H7 (cell line): ENCODE data around the gene CMC2. TPM values are rescaled to one million over a fixed set of nuclear protein-coding genes. Genes with fewer than 3 reads are reported as not detected.
A peak's percentile ranks its signal among the peaks of the same experiment; 100 is the strongest.

Source experiments
- DNase-seq: peaks from one replicate; pipeline ENCODE4 v3.0.0; 2012
- H3K27me3 ChIP-seq: 2 replicates; pipeline ENCODE4 v1.6.0; 2011; ENCODE audit warnings: mild to moderate bottlenecking, low read length; ENCODE audit not compliant: control insufficient read depth, insufficient read depth
- H3K36me3 ChIP-seq: replicated peaks from 2 replicates; pipeline ENCODE4 v1.5.1; 2011; ENCODE audit warnings: low read length; ENCODE audit not compliant: control insufficient read depth, insufficient read depth
- H3K4me3 ChIP-seq: 2 replicates; pipeline ENCODE4 v1.5.1; 2011; ENCODE audit warnings: low read depth, mild to moderate bottlenecking, control low read depth, low read length, moderate library complexity; ENCODE audit not compliant: insufficient read depth
- total RNA-seq: library from RNA; depleted of rRNA; stranded (reverse); fragments of >200 nt; shearing (Covaris generic); gene quantifications from 2 replicates; pipeline ENCODE4 v1.2.3, GENCODE V29; 2014

Gene CMC2
- total RNA-seq, 1 experiment from 2014 or later, result 84.0 TPM

- Histone ChIP-seq H3K36me3 (peaks cover 25% of the 10 kb centered on the region), H3K4me3 (no peak overlapping the region), H3K27me3 (no peaks in the 10 kb centered on the region)
- DNase-seq, result no peak
These were observed 6.3 kb upstream of the CMC2 start for GRCh38 chr16:81012974-81013373.

DNA sequence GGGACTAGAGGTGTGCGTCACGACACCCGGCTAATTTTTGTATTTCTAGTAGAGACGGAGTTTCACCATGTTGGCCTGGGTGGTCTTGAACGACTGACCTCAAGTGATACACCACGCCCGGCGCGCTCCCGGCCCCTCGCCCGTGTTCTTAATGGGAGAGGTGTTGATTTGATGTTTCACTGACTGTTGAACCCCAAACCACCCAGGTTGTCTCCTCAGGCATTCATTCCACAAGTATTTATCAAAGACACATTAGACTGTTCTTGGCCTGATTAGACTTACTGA is 1.8 kb upstream of the CMC2 start:
- Histone ChIP-seq H3K27me3 (no peaks in the 10 kb centered on the region), H3K4me3 (no peak overlapping the region; the same call in 1 of the 2 replicates), H3K36me3 (peaks cover 7% of the 10 kb centered on the region)
- DNase-seq, result no peak

DNA sequence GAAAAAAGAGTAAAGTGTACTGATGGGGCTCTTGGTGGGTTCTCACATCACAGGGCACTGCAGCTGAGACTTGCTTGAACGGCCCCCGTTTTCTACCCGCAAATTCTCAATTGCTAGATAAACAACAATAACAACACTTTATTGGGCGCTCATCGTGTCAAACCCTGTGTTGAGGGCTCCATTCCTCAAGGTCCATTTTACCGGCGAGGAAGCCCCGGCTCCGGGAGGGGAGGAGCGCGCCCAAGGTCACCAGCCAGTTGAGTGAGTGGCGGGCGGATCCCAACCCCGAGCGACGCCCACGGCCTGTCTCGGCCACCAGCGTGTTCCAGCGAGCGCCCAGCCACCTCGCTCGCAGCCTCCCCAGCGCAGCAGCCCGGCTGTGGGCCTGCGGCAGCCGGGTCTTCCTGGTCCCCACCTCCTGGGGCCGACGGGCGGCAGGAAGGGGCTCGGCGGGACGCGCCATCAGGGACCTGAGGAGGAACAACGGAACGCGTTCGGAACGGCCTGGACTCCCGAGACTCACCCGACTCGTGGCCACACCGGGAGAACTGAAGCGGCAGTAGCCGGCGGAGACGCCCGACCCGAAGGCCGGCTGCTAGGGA is 373 bp downstream of the CMC2 start:
- peaks cover 1% of the 10 kb centered on the region; the same call in 1 of the 2 replicates for H3K36me3 ChIP-seq
- DNase-seq, result no peak
- H3K4me3 ChIP-seq, result peak overlapping the region; percentile 99
- H3K27me3 ChIP-seq, result no peaks in the 10 kb centered on the region

DNA sequence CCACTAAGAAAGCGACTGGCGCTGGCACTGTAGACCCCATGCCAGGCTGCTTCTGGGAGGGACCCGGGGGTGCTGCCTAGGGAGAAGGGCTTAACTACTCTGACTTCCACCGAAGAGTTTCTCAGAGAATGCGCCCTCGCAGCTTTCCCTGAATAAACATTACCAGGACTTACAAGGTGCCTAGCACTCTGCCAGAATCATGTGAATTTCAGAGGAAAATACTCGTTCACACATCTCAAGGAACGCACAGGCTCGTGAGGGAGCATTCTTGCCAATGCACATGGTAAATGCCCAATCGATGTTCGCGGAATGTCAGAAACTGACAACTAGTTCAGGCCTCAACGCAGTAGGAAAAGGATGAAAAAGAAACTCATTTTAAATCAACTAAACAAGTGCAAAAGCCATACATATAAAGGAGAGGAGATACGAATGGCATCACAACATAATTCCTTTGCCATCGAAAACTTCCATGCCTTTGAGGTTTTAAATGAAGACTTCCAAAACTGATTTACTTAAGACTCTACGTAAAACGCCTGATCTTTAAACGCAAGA is 999 bp downstream of the CMC2 start:
- H3K4me3 ChIP-seq, result peak overlapping the region; percentile 99
- H3K36me3 ChIP-seq, result 0 out of 2 replicates have a peak, but pooled peaks cover 1% of the 10 kb centered on the region
- no peaks in the 10 kb centered on the region for H3K27me3 ChIP-seq
- no peak for DNase-seq

- Histone ChIP-seq H3K36me3 (no peaks in the 10 kb centered on the region), H3K27me3 (no peaks in the 10 kb centered on the region), H3K4me3 (peak overlapping the region; percentile 3; the same call in 1 of the 2 replicates)
- DNase-seq, result no peak
These were observed 1.9 kb downstream of the CMC2 start for GRCh38 chr16:81004646-81005353.

GRCh38 chr16:81003610-81004460 is 2.9 kb downstream of the CMC2 start:
- no peaks in the 10 kb centered on the region for H3K36me3 ChIP-seq
- H3K27me3 ChIP-seq, result no peaks in the 10 kb centered on the region
- DNase-seq, result no peak
- no peak overlapping the region for H3K4me3 ChIP-seq

GRCh38 chr16:81003064-81003463 is 3.6 kb downstream of the CMC2 start:
- DNase-seq, result no peak
- no peak overlapping the region for H3K4me3 ChIP-seq
- no peaks in the 10 kb centered on the region for H3K36me3 ChIP-seq
- H3K27me3 ChIP-seq, result no peaks in the 10 kb centered on the region

DNA sequence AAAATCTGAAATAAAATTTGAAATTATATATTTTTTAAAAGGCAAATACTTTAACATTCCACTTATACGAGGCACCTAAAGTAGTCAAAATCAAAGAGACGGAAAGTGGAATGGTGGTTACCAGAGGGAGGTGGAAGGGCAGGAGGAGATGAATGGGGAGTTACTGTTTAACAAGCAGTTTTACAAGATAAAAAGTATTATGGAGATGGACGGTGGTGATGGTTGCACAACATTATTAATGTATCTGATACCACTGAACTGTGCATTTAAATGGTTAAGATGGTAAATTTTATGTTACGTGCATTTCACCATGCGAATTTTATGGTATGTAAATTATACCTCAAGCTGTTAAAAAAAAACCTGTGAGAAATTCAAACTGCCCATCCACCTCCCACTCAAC is 5.4 kb downstream of the CMC2 start:
- Histone ChIP-seq H3K36me3 (no peaks in the 10 kb centered on the region), H3K4me3 (no peak overlapping the region), H3K27me3 (no peaks in the 10 kb centered on the region)
- DNase-seq, result no peak

DNA sequence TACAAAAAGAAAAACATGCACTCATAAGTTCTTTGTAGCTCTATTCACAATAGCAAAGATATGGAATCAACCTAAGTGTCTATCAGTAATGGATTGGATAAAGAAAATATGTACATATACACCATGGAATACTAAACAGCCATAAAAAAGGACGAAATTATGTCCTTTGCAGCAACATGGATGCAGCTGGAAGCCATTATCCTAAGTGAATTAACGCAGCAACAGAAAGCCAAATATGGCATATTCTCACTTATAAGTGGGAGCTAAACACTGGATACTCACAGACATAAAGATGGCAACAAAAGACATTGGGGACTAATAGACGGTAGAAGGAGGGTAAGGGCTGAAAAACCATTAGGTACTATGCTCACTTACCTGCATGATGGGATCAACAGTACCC is 5.8 kb downstream of the CMC2 start:
- no peaks in the 10 kb centered on the region for H3K27me3 ChIP-seq
- no peaks in the 10 kb centered on the region for H3K36me3 ChIP-seq
- H3K4me3 ChIP-seq, result no peak overlapping the region
- DNase-seq, result no peak

DNA sequence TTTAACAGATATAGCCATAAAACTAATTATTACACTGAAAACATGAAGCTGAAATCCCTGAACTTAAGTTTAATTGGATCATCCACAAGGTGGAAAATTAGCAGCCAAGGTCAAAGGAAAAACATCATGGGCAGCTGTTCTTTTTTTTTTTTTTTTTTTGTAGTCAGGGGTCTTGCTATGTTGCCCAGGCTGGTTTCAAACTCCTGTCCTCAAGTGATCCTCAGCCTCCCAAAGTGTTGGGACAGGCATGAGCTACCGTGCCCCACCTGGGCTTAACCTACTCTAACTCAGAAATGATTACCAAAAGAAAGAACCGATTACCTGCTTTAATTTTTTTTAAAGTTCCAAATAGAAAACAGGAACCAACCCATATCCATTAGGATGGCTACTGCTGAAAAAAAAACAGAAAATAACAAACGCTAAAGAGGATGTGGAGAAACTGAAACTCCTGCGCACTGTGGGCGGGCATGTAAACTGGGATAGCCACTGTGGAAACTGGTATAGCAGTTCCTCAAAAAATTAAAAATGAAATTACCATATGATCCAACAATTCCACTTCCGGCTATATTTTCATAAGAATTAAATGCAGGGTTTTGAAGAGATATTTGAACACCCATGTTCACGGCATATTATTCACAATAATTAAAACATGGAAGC is 8.6 kb downstream of the CMC2 start:
- H3K4me3 ChIP-seq, result no peak overlapping the region
- H3K27me3 ChIP-seq, result no peaks in the 10 kb centered on the region
- H3K36me3 ChIP-seq, result no peaks in the 10 kb centered on the region
- DNase-seq, result no peak

GRCh38 chr16:80997139-80997798 is 9.4 kb downstream of the CMC2 start:
- H3K4me3 ChIP-seq, result no peak overlapping the region
- no peak for DNase-seq
- no peaks in the 10 kb centered on the region for H3K36me3 ChIP-seq
- H3K27me3 ChIP-seq, result no peaks in the 10 kb centered on the region

GRCh38 chr16:80996688-80997138 is 10.0 kb downstream of the CMC2 start:
- DNase-seq, result no peak
- Histone ChIP-seq H3K36me3 (no peaks in the 10 kb centered on the region), H3K27me3 (no peaks in the 10 kb centered on the region), H3K4me3 (no peak overlapping the region)

DNA sequence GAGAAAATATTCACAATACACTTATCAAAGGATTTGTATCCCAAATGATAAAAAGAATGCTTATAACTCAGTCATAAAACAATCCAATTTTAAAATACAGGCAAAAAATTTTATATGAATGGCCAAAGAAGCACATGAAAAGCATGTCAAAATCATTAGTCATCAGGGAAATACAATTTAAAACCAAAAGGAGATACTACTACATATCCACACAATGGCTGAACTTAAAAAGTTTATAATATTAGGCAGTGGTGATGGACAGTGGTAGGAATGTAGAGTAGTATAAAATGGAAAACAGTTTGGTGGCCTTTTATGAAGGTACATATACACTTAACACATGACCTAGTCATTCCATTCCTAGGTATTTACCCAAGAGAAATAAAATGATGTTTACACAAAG is 12.2 kb downstream of the CMC2 start:
- Histone ChIP-seq H3K4me3 (no peak overlapping the region), H3K27me3 (no peaks in the 10 kb centered on the region), H3K36me3 (no peaks in the 10 kb centered on the region)
- DNase-seq, result no peak

GRCh38 chr16:80993834-80994233 is 12.9 kb downstream of the CMC2 start:
- no peak overlapping the region for H3K4me3 ChIP-seq
- H3K36me3 ChIP-seq, result no peaks in the 10 kb centered on the region
- no peak for DNase-seq
- H3K27me3 ChIP-seq, result no peaks in the 10 kb centered on the region
